Neural progenitor cell (in vitro differentiated cells): ENCODE results near the gene ZFHX3.

Source experiments
- EZH2 ChIP-seq: fragments of 200-600 bp; sonication (generic); IDR thresholded peaks from 2 replicates; pipeline ENCODE4 v1.6.1; 2017; ENCODE audit warnings: antibody characterized with exemption, mild to moderate bottlenecking, moderate library complexity
- EZH2phosphoT487 ChIP-seq: fragments of 200-600 bp; sonication (generic); IDR thresholded peaks from 2 replicates; pipeline ENCODE4 v1.6.1; 2017; ENCODE audit warnings: antibody characterized with exemption
- TF ChIP-seq, protein P1 (sequence below): fragments of 200-600 bp; sonication (generic); IDR thresholded peaks from 2 replicates; pipeline ENCODE4 v1.5.1; 2017; ENCODE audit warnings: antibody characterized with exemption, mild to moderate bottlenecking

DNA sequence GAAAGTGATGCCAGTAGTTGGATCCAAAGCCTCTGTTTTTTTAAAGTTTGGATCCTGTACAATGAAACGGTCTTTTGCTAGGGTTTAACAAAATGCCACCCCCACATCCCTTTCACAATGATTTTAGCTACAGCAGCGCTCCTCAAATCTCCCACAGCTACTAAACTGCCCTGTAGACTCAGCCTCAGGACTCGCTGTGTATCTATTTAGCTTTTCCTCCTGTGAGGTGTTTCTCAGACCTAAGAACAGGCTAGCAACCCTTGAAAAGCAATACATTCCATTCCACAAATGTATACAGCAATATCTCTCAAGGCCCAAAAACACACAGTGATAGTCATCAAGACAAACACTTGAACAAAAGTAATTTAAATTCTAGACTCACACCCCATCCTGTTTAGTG lies 206.4 kb downstream of the ZFHX3 start:
- TF ChIP-seq, protein P1, sequence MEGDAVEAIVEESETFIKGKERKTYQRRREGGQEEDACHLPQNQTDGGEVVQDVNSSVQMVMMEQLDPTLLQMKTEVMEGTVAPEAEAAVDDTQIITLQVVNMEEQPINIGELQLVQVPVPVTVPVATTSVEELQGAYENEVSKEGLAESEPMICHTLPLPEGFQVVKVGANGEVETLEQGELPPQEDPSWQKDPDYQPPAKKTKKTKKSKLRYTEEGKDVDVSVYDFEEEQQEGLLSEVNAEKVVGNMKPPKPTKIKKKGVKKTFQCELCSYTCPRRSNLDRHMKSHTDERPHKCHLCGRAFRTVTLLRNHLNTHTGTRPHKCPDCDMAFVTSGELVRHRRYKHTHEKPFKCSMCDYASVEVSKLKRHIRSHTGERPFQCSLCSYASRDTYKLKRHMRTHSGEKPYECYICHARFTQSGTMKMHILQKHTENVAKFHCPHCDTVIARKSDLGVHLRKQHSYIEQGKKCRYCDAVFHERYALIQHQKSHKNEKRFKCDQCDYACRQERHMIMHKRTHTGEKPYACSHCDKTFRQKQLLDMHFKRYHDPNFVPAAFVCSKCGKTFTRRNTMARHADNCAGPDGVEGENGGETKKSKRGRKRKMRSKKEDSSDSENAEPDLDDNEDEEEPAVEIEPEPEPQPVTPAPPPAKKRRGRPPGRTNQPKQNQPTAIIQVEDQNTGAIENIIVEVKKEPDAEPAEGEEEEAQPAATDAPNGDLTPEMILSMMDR, result no peak
- TF ChIP-seq EZH2phosphoT487 (no peak), EZH2 (no peak)
